Osteocyte (in vitro differentiated cells): Measurements from ENCODE around the gene SAPCD1. TPM values are rescaled to one million over a fixed set of nuclear protein-coding genes. Genes with fewer than 3 reads are reported as not detected.

Experiments
- DNase-seq: peaks from one replicate; pipeline ENCODE4 v3.0.0; 2021; ENCODE audit warnings: mixed read lengths; ENCODE audit not compliant: unreplicated experiment; ENCODE audit errors: extremely low spot score
- H3K27ac Mint-ChIP-seq: one replicate; pipeline ENCODE4 v1.8.0; 2021; ENCODE audit warnings: mild to moderate bottlenecking, mixed read lengths; ENCODE audit not compliant: unreplicated experiment
- H3K27me3 Mint-ChIP-seq: one replicate; pipeline ENCODE4 v1.8.0; 2021; ENCODE audit warnings: mixed read lengths; ENCODE audit not compliant: unreplicated experiment
- H3K36me3 Mint-ChIP-seq: one replicate; pipeline ENCODE4 v1.8.0; 2021; ENCODE audit warnings: mixed read lengths; ENCODE audit not compliant: unreplicated experiment
- H3K4me1 Mint-ChIP-seq: one replicate; pipeline ENCODE4 v1.8.0; 2021; ENCODE audit warnings: mixed read lengths; ENCODE audit not compliant: unreplicated experiment
- H3K4me3 Mint-ChIP-seq: one replicate; pipeline ENCODE4 v1.8.0; 2021; ENCODE audit warnings: mild to moderate bottlenecking, moderate library complexity, mixed read lengths; ENCODE audit not compliant: unreplicated experiment
- H3K9me3 Mint-ChIP-seq: one replicate; pipeline ENCODE4 v1.8.0; 2021; ENCODE audit warnings: mixed read lengths; ENCODE audit not compliant: unreplicated experiment
- long read RNA-seq: library from polyadenylated mRNA; unstranded; transcript quantifications from one replicate; pipeline ENCODE4 v2.0.0, GENCODE V29; 2021
- total RNA-seq: library from RNA; stranded (reverse); gene quantifications from 2 replicates; pipeline ENCODE4 v1.2.1, GENCODE V29; 2021
- TF ChIP-seq, protein P1 (sequence below): fragments of 200-600 bp; sonication (generic); IDR thresholded peaks from 2 replicates; pipeline ENCODE4 v1.5.0; 2021; ENCODE audit warnings: antibody characterized with exemption, mild to moderate bottlenecking, moderate library complexity

SAPCD1 gene
- 2.5 and 3.4 TPM in 2 replicates for total RNA-seq
- long read RNA-seq: 0 reads

DNA sequence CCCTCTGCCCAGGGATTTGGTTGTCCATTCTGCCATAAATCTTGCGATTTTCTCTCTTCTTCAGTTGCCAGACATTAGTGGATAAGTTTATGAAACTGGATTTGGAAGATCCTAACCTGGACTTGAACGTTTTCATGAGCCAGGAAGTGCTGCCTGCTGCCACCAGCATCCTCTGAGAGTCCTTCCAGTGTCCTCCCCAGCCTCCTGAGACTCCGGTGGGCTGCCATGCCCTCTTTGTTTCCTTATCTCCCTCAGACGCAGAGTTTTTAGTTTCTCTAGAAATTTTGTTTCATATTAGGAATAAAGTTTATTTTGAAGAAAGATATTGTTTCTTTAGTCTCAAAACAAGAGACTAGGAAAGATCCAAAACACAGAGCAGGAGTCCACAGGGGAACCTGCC, at the start of gene SAPCD1:
TSS of gene SAPCD1 (plus strand) at position 301 of the 400 bp plus-strand sequence. CDS start 399 bp downstream, outside the sequence.
- H3K36me3 Mint-ChIP-seq: peaks cover 13% of the 10 kb centered on the region
- H3K4me3 Mint-ChIP-seq: no peak within 1 kb of the TSS
- no peaks in the 10 kb centered on the region for H3K9me3 Mint-ChIP-seq

GRCh38 chr6:31713465-31713864, 49.0 kb upstream of the SAPCD1 start:
- Mint-ChIP-seq H3K4me1 (peaks cover 6% of the 10 kb centered on the region), H3K27ac (no peak overlapping the region), H3K9me3 (no peaks in the 10 kb centered on the region), H3K4me3 (no peak overlapping the region), H3K36me3 (no peaks in the 10 kb centered on the region), H3K27me3 (peaks cover 9% of the 10 kb centered on the region)
- DNase-seq: no peak
- TF ChIP-seq, protein P1, sequence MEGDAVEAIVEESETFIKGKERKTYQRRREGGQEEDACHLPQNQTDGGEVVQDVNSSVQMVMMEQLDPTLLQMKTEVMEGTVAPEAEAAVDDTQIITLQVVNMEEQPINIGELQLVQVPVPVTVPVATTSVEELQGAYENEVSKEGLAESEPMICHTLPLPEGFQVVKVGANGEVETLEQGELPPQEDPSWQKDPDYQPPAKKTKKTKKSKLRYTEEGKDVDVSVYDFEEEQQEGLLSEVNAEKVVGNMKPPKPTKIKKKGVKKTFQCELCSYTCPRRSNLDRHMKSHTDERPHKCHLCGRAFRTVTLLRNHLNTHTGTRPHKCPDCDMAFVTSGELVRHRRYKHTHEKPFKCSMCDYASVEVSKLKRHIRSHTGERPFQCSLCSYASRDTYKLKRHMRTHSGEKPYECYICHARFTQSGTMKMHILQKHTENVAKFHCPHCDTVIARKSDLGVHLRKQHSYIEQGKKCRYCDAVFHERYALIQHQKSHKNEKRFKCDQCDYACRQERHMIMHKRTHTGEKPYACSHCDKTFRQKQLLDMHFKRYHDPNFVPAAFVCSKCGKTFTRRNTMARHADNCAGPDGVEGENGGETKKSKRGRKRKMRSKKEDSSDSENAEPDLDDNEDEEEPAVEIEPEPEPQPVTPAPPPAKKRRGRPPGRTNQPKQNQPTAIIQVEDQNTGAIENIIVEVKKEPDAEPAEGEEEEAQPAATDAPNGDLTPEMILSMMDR: no peak

More for the DNA sequence above, at the start of gene SAPCD1:
- TF ChIP-seq, protein P1: no peak
- Mint-ChIP-seq H3K27ac (peak within 1 kb of the TSS; percentile 2), H3K4me1 (peaks cover 6% of the 10 kb centered on the region), H3K27me3 (no peaks in the 10 kb centered on the region)
- DNase-seq: no peak

DNA sequence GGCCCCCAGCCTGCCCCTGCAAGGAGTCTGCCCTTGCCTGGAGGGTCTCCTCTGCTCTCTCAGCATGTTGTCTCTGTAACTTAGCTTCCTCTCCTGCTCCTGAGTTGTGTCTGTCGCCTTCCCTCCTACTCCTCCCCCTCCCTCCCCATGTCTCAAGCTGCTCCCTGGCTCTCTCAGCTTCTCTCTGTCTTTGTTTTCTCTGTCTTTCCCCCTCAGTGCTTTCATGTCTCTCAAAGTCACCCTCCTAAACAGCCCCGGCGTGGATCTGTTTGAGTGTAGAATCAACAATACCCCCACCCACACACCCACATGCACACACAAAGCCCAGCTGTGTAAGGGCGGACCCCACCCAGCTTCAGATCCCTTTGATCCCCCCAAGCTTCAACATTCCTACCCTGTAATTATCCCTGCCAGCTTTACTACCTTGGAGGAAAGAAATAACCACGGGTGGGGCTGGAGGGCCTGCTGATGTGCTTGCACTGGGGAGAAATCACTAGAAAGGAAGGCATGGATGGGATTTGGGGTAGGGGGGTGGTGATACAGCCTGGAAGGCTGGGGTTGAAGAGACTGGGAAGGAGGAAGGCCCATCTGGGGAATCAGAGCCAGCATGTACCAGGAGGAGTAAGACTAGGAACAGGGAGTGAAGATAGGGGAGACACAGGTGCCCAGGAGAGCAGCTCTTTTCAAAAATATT, 48.3 kb upstream of the SAPCD1 start:
- Mint-ChIP-seq H3K27me3 (peaks cover 9% of the 10 kb centered on the region), H3K36me3 (no peaks in the 10 kb centered on the region), H3K4me3 (no peak overlapping the region), H3K9me3 (no peaks in the 10 kb centered on the region), H3K27ac (no peak overlapping the region), H3K4me1 (peaks cover 6% of the 10 kb centered on the region)
- TF ChIP-seq, protein P1: no peak
- no peak for DNase-seq

DNA sequence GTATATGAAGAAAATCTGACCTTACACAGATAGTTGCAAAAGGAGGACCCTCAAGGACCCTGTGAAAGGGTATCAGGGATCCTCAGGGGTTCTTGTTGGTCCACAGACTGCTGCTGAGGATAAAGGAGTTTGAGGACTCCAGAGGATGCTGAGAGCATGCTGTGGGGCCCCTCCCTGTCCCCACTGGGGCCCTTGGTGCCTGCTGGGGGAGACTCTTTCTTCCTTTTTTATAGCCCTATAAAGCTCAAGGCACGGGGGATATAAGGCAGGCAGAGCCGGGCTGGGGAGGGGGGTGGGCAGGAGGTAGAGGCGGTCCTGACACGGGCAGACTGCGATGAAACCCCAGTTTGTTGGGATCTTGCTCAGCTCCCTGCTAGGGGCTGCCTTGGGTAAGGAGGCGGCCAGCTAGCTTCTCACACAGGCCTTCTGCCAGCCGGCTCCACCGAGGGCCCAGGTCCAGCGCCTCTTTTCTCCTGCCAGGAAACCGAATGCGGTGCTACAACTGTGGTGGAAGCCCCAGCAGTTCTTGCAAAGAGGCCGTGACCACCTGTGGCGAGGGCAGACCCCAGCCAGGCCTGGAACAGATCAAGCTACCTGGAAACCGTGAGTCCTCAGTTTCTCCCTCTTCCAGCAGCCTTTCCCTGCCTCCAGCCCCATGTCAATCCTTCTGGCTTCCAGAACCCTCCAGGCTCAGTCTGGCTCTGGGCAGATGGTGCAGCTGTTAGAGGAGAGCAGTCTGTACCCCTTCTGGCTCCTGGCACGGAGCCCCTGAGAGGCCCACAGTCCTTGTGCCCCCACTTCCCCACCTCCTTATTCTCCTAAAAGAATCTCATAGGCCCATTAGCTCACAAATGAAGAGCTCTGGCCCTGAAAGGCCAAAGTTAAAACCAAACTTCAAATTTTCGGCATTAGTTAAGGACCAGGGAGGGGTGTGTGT, 47.2 kb upstream of the SAPCD1 start, which contains the start of gene LY6G6D:
TSS of gene LY6G6D (plus strand) at position 327 of the 937 bp plus-strand sequence. CDS start at position 335, 8 bp downstream.
- no peak for DNase-seq
- TF ChIP-seq, protein P1: no peak
- no peaks in the 10 kb centered on the region for H3K9me3 Mint-ChIP-seq

More for the DNA sequence above, 47.2 kb upstream of the SAPCD1 start, which contains the start of gene LY6G6D:
- Mint-ChIP-seq H3K27ac (no peak within 1 kb of the TSS), H3K4me3 (no peak within 1 kb of the TSS), H3K4me1 (peaks cover 6% of the 10 kb centered on the region), H3K27me3 (peaks cover 9% of the 10 kb centered on the region), H3K36me3 (no peaks in the 10 kb centered on the region)
